ENCODE data around the gene ALK.

Gene ALK

GRCh38 chr2:29155578-29155977 lies 765.8 kb downstream of the ALK start:
- DNase-seq (ENCODE audit: low read depth), result no peak

- no peak for DNase-seq (ENCODE audit: low read depth)
These were observed 766.8 kb downstream of the ALK start for GRCh38 chr2:29154610-29155009.

- DNase-seq (ENCODE audit: low read depth), result no peak
These were observed 773.4 kb downstream of the ALK start for GRCh38 chr2:29147963-29148362.

- no peak for DNase-seq (ENCODE audit: low read depth)
These were observed 775.2 kb downstream of the ALK start for GRCh38 chr2:29146197-29146596.

- no peak for DNase-seq (ENCODE audit: low read depth)
These were observed 777.7 kb downstream of the ALK start for GRCh38 chr2:29143657-29144056.
